ENCODE measurements around the gene ZNF646.

The ZNF646 gene

DNA sequence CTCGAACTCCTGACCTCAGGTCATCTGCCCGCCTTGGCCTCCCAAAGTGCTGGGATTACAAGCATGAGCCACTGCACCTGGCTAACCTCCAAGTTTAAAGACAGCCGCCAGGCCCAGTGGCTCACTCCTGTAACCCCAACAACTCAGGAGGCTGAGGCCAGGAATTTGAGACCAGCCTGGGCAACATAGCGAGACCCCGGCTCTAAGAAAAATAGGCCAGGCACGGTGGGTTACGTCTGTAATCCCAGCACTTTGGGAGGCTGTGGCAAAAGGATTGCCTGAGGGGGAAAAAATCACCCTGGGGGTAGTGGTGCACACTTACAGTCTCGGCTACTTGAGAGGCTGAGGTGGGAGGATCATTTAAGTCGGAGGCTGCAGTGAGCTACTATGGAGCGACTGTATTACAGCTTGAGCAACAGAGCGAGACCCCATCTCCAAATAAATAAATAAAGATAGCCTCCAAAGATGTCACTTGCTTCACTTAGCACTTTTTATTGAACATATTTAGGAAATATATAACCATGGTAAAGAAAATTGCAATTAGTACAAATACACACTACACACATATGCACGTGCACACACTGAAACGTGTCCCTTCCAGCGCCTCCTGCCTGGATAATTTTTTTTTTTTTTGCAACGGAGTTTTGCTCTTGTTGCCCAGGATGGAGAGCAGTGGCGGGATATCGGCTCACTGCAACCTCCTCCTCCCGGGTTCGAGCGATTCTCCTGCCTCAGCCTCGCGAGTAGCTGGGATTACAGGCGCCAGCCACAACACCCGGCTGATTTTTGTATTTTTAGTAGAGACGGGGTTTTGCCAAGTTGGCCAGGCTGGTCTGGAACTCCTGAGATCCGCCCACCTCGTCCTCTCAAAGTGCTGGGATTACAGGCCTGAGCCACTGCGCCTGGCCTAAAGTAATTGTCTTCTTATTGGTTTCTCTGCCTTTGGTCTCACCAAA, 32.6 kb downstream of the ZNF646 start:
- no peak for DNase-seq

DNA sequence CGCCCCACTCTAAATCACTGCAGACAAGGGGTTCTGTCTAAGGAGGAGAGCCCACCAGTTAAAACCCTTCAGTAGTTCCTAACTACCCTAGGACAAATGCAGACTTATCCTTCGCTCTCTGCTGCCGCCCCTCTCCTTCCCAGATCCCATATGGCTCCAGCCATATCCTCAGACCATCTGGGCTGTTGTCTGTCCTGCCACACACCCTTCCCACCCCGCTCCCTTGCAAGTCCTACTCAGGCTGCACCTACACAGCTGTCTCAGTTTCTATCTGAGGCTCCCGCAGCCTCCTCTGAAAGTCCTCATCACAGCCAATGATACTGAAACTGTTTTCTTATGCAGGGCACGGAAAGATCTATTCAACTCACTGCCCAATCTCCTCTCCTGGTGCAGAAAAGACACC, 33.2 kb downstream of the ZNF646 start:
- peak in 1 of 56 donors; percentile 2 for DNase-seq

DNA sequence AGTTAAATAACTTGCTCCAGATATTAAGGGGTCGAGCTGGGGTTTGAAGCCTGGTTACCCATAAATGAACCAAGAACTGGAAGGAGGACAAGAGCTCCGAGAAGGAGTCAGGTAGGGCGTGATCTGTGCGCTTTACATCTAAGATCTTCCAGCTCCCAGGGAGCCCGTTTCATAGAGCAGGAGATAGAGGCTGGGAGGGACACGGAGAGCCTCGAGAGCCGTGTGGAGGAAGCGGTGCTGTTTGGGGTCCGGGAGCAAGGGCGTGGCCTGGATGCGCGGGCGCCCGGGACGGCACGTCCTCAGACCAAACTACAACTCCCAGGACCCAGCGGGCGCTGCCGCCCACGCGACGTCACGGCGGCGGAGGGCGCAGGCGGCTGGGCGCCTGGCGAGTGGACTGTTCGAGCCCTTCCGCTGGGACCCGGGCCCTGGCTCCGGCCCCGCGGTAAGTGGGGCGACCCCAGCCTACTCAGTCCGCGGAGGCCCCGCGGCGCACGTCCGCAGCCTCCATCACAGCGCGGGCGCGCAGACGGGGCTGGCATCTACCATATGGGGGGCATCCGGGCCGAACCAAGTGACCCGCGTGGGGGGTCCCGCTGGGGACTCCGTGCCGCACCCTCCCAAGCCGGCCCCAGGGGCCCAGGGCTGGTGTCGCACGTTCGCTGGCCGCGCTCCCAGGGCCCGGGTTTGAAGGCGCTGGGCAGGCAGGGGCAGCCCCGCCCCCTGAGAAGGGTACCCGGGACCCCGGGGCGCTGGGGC, 34.0 kb downstream of the ZNF646 start, which contains the start of gene BCKDK:
TSS of gene BCKDK (plus strand) at position 352 of the 759 bp plus-strand sequence. CDS start 838 bp downstream, outside the sequence.
- peak in 46 of 56 donors; percentile 13 to 81 (median 45) for DNase-seq

DNA sequence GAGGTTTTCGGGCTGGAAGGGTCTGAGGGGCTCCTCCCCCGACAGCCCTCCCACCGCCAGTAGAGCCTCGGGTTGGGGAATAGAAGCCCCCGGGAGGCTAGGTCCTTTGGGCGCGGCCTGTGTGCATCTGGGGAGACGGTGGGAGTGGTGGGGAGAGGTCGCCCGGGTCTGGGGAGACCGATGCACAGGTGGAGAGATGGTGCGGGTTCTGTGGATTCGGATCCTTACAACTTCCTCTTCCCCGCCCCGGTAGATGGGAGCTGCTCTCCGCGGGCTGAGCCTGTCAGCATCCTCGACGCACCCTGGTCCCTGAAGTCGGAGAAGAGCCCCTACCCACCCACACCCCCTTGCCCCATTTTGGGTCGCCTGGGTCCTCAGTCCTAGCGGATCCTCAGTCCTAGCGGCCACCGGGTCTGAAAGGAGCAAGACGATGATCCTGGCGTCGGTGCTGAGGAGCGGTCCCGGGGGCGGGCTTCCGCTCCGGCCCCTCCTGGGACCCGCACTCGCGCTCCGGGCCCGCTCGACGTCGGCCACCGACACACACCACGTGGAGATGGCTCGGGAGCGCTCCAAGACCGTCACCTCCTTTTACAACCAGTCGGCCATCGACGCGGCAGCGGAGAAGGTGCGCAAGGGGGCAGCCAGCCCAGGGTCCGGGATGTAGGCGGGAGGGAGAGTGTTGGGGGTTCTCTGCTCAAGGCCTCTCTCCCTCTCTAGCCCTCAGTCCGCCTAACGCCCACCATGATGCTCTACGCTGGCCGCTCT, 34.8 kb downstream of the ZNF646 start:
- no peak for DNase-seq

DNA sequence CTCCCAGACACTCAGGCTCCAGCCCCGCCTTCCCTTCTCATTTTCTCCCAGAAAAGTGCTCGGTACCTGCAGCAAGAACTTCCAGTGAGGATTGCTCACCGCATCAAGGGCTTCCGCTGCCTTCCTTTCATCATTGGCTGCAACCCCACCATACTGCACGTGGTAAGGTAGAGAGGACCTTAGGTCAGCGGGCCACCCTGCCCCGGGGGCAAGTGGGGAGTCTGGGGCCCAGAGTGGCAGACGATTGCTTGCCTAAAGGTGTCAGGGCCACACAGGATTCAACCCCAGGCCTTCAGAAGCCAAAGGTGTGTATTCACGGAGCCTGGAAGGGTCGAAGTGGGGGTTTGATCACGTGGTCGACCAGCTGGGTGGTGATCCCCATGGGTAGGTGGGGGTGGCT, 35.4 kb downstream of the ZNF646 start:
- no peak for DNase-seq

DNA sequence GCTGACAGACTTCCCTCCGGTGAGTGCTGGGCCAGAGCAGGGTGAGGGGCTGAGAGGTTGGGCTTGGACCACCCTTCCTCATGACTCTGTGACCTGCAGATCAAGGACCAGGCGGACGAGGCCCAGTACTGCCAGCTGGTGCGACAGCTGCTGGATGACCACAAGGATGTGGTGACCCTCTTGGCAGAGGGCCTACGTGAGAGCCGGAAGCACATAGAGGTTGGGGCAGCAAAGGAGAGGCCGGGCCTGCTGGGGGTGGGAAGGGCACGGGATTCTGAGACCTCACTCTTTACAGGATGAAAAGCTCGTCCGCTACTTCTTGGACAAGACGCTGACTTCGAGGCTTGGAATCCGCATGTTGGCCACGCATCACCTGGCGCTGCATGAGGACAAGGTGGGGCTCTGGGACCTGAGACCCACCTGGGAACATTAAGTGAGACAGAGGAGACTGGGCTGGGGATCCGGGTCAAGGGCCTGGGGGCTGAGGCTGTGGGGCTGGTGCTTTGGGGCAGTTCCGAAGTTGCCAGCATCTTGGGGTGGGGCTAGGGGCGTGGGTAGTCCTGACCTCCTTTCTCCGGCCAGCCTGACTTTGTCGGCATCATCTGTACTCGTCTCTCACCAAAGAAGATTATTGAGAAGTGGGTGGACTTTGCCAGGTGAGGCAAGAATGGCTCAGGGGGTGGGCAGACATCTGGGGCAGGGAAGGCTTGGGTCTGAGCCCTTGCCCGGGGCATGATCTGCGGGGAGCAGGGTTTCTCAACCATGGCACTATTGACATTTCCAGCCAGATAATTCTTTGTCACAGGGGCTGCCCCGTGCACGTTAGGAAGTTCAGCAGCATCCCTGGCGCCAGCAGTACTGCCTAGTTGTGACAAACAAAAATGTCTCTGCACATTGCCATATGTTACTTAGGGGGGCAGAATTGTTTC, 36.1 kb downstream of the ZNF646 start:
- no peak for DNase-seq

DNA sequence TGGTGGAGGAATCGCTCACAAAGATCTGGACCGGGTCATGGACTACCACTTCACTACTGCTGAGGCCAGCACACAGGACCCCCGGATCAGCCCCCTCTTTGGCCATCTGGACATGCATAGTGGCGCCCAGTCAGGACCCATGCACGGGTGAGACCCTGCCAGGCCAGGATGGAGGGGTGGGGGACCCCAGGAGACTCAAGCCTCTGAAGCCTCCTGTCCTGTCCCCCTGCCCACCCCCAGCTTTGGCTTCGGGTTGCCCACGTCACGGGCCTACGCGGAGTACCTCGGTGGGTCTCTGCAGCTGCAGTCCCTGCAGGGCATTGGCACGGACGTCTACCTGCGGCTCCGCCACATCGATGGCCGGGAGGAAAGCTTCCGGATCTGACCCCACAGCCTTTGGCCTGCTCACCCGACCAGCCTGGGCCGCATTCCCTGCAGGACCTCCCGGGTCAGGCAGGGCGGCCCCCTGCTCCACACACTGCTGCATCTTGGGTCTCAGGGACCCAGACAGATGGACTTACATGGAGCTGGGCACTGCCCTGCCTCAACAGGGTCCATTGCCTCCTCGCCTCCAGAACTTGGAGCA, 37.8 kb downstream of the ZNF646 start:
- no peak for DNase-seq

DNA sequence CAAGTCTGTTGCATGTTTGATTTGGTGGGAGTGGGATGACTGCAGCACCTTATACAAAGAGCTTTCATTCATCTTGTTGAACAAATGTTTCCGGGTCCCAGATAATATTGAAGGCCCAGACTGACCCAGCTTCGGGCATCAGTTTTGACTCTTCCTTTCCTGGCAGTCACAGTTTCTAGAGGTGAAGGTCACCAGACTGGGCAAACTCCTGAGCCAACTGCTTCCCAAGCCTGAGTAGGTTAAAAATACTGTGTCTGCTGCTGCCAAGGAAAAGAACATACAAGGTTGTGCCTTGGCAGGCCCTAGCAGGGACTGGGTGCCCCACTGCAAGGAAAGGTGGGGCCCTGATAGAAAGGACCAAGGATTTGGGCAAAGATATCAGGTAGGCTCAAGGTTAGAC, 38.5 kb downstream of the ZNF646 start:
- DNase-seq, result no peak

DNA sequence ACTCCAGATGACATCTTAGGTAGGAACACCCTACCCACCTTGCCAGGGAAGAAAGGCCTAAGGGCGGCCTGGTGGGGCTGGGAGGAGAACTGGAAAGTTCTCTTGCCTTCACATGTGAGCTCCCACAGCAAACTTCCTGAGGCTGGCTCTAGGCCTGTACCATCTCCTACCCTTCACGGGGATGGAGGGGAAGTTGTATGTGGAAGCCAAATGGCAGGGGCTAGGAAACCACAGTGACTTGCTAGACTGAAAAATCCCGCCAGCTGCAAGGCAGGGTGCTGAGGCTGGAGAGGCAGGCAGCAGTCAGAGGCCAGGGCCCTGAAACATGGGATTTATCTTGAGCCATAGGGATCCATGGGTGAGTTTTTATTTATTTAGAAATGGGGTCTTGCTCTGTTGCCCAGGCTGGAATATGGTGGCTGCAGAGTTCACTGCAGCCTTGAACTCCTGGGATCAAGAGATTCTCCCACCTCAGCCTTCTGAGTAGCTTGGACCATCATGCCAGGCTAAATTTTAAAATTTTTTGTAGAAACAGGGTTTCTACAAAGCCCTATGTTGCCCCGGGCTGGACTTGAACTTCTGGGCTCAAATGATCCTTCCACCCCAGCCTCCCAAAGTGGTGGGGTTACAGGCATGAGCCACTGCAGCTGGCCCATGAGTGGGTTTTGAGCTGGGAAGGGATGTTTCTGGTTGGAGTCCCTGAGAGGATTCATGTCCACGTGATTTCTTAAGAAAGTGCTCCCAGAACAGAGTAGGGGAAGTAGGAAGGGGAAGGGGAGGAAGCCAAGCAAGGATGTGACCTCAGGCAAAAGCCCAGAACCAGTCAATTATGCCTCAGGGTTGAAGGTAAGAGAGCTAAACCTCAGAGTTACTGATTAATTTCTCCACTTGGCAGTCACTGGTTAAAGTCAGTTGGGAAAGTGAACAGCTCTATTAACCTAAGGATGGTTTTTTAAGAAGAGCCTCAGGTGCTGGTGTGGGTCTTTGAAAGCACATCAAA, 39.2 kb downstream of the ZNF646 start:
- DNase-seq, result peak in 1 of 56 donors; percentile 22

DNA sequence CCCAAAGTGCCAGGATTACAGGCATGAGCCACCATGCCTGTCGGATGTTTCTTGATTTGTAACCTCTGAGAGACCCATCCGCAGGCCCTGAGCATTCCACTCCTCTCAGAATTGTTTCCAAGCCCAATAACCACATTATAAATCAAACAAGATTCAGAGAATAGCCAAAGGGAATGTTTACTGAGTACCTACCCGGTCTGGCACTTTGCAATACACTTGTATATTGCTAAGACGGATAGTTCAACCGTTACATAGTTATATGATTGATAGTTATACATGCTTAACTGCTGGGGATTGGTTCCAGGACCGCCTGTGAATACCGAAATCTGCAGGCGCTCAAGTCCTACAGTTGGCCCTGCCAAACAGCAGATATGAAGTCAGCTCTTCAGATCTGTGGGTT, 40.2 kb downstream of the ZNF646 start:
- DNase-seq, result no peak

DNA sequence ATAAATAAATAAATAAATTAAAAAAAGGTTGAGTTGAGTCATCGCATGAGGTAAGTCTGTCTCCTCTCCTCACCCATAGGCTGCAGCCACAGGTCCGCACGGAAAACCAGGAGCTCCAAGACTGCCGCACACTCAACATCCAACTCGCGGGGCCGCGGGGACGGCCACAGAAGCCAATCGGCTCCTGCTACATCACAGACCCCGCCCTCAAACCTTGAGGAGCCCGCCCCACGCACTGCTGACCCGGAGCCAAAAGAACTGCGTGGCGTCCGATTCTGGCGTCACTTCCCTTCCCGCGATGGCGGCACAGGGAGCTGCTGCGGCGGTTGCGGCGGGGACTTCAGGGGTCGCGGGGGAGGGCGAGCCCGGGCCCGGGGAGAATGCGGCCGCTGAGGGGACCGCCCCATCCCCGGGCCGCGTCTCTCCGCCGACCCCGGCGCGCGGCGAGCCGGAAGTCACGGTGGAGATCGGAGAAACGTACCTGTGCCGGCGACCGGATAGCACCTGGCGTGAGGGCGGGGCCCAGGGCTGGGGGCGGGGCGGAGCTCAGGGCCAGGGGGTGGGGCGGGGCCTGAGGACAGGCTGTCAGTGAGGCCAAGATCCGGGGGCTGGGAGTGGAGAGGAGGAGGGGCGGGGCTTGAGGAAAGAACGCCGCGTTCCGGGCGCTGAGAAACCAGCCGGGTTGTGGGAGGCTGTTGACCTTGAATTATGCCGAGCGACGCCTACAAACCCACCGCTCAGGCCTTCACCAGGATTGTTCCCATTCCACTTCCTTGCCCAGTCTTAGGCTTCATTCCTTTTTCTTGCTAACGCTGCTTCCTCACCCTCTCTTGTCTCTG, 43.4 kb downstream of the ZNF646 start, which contains the start of gene KAT8:
TSS of gene KAT8 (plus strand) at position 281 of the 839 bp plus-strand sequence. CDS start at position 299, 18 bp downstream.
- peak; percentile 70 to 98 (median 96) for DNase-seq

DNA sequence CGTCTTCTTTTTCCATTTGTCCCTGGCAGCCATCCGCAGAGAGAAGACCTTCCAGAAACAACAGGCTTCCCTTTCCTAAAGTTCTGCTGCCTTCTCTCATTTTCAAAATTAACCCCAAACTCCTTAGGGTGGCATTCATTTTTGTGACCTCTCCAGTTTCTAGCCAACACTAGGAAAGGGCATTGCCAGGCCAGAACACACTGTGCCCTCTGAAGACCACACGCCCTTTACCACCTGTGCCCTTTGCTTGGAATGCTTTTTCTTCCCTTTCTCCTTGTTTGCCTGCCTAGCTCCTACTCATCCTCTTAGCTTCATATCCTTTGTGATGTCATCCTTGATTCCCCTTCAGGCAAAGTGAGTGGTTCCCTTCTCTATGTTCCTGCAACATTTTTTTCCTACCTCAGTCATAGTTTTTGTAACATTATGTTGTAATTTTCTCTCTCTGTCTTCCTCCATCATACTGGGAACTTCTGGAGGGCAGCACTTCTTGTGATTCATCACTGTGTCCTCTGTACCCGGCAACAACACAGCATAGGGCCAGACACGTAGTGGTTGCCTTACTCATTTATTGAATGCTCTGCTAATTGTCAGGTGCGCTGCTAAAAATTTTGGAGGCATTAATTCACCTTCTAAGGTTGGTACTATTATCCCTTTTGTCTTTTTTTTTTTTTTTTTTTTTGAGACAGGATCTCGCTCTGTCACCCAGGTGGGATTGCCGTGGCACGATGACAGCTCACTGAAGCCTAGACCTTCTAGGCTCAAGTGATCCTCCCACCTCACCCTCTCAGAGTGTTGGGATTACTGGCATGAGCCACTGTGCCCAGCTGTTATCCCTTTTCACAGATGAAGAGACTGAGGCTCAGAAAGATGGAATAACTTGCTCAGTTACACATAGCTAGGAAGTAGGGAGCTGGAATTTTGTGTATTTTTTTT, 44.3 kb downstream of the ZNF646 start:
- DNase-seq, result no peak

DNA sequence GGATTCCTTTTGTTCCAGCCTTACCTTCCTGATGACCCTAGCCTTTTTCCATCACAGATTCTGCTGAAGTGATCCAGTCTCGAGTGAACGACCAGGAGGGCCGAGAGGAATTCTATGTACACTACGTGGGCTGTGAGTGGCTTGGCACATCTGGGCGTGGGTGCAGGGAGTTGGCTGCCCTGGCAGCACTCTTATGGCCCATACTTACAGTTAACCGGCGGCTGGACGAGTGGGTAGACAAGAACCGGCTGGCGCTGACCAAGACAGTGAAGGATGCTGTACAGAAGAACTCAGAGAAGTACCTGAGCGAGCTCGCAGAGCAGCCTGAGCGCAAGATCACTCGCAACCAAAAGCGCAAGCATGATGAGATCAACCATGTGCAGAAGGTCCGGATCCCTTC, 45.9 kb downstream of the ZNF646 start:
- DNase-seq, result no peak

DNA sequence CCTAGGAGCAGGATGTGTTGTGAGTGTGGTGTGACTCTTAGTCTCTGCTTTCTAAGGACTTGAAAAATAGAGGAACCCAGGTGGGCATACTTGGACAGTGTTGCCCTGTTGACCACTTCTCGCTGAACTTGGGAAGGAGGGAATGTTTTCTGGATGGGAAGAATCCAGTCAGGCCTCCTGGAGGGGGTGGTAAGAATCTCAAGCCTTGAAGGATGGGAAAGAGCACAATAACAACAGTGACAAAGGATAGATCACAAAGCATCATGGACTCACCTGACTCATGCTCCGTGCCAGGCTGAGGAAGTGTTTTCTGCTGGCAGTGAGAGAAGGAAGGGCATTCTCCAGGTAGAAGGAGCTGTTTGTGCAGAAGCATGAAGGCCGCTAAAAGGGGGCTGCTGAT, 51.6 kb downstream of the ZNF646 start:
- DNase-seq, result no peak

DNA sequence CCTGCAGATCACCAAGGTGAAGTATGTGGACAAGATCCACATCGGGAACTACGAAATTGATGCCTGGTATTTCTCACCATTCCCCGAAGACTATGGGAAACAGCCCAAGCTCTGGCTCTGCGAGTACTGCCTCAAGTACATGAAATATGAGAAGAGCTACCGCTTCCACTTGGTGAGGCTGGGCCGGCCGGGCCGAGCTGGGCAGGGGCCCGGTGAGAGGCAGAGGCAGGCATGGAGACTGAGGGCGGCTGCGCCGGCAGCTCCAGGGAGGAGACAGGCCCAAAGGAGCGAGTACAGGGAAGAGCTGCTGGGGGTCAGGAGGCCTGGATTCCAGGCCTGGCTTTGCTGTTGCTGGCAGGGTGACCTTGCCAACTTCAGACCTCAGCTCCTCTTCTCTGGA, 53.0 kb downstream of the ZNF646 start:
- DNase-seq, result no peak

Measured in amygdala (tissue), 56 donors.